Measurements from ENCODE around the gene SOX8.

The SOX8 gene

DNA sequence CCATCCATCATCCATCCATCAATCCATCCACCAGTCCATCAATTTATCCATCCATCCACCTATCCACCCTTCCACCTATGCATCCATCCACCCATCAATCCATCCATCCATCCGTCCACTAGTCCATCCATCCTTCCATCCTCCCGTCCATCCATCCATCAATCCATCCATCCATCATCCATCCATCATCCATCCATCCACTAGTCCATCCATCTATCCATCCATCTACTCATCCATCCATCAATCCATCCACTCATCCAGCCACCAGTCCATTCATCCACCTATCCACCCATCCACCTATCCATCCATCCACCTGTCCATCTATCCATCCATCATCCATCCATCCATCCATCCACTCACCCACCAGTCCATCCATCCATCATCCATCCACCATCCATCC, 51.0 kb downstream of the SOX8 start:
- FAIRE-seq = no peak
- DNase-seq (ENCODE audit: insufficient read length, low spot score) = no peak
- TF ChIP-seq POLR2A (IDR thresholded peaks at IDR 0.05; ENCODE audit: low read depth, low read length) = no peak

DNA sequence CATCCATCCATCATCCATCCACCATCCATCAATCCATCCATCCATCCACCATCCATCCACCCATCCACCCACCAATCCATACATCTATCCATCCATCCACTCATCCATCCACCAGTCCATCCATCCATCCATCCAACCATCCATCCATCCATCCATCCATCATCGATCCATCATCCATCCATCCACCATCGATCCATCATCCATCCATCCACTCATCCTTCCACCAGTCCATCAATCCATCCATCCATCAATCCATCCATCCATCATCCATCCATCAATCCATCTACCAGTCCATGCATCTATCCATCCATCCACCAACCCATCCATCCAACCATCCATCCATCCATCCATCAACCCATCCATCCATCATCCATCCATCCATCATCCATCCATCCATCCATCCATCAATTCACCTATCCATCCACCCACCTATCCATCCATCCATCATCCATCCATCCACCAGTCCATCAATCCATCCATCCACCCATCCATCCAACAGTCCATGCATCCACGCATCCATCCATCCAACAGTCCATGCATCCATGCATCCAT, 51.6 kb downstream of the SOX8 start:
- no peak for TF ChIP-seq POLR2A (IDR thresholded peaks at IDR 0.05; ENCODE audit: low read depth, low read length)
- FAIRE-seq (no peak), DNase-seq (ENCODE audit: insufficient read length, low spot score) (no peak)

- FAIRE-seq = no peak
Measured at GRCh38 chr16:1034230-1035065, 52.9 kb downstream of the SOX8 start.

GRCh38 chr16:1035066-1035415, 53.5 kb downstream of the SOX8 start:
- FAIRE-seq (no peak), DNase-seq (ENCODE audit: insufficient read length, low spot score) (no peak)
- no peak for TF ChIP-seq POLR2A (IDR thresholded peaks at IDR 0.05; ENCODE audit: low read depth, low read length)

More at GRCh38 chr16:1034230-1035065, 52.9 kb downstream of the SOX8 start:
- TF ChIP-seq POLR2A (IDR thresholded peaks at IDR 0.05; ENCODE audit: low read depth, low read length) = no peak
- no peak for DNase-seq (ENCODE audit: insufficient read length, low spot score)

- FAIRE-seq = no peak
- TF ChIP-seq POLR2A (IDR thresholded peaks at IDR 0.05; ENCODE audit: low read depth, low read length) = no peak
- peak; percentile 45 for DNase-seq (ENCODE audit: insufficient read length, low spot score)
Measured at GRCh38 chr16:1036166-1036565, 54.6 kb downstream of the SOX8 start.
